GM21367 (cell line): ENCODE data around the gene TMEM79.

Experiments
- ATAC-seq: cut with Tn5 transposase; IDR thresholded peaks from one replicate; pipeline ENCODE4 v1.9.1; 2021; ENCODE audit not compliant: unreplicated experiment

The TMEM79 gene

GRCh38 chr1:156284112-156284511, at the start of gene TMEM79:
Gene TMEM79, plus strand, starts transcription at chr1:156284325. Its CDS starts 902 bp downstream, at chr1:156285227.
- ATAC-seq, result no peak

GRCh38 chr1:156236164-156236563, 48.0 kb upstream of the TMEM79 start:
- no peak for ATAC-seq

GRCh38 chr1:156238248-156238647, 45.9 kb upstream of the TMEM79 start:
- ATAC-seq, result no peak

GRCh38 chr1:156241311-156241811, 42.8 kb upstream of the TMEM79 start:
- ATAC-seq, result no peak

- ATAC-seq, result no peak
These were observed 42.2 kb upstream of the TMEM79 start, which contains the start of gene BGLAP for GRCh38 chr1:156241926-156242325. Gene BGLAP, plus strand, starts transcription at chr1:156242184. Its CDS starts 48 bp downstream, at chr1:156242232.

GRCh38 chr1:156242738-156243137, 41.4 kb upstream of the TMEM79 start:
- ATAC-seq, result no peak

GRCh38 chr1:156244126-156244525, 40.0 kb upstream of the TMEM79 start:
- no peak for ATAC-seq

GRCh38 chr1:156244712-156245111, 39.4 kb upstream of the TMEM79 start:
- no peak for ATAC-seq

- ATAC-seq, result no peak
These were observed 38.5 kb upstream of the TMEM79 start for GRCh38 chr1:156245451-156246232.

GRCh38 chr1:156246241-156246780, 37.8 kb upstream of the TMEM79 start:
- ATAC-seq, result no peak

GRCh38 chr1:156246781-156247459, 37.2 kb upstream of the TMEM79 start:
- ATAC-seq, result no peak

- ATAC-seq, result no peak
These were observed 36.4 kb upstream of the TMEM79 start, which contains the start of gene PAQR6 for GRCh38 chr1:156247460-156248322. Gene PAQR6, minus strand, starts transcription at chr1:156248056. Its CDS starts 1,325 bp downstream, at chr1:156246731.

GRCh38 chr1:156248323-156248683, 35.8 kb upstream of the TMEM79 start:
- no peak for ATAC-seq

- no peak for ATAC-seq
These were observed 34.5 kb upstream of the TMEM79 start for GRCh38 chr1:156249593-156249992.

GRCh38 chr1:156251527-156251926, 32.6 kb upstream of the TMEM79 start:
- ATAC-seq, result no peak

GRCh38 chr1:156253634-156254033, 30.5 kb upstream of the TMEM79 start:
- no peak for ATAC-seq

GRCh38 chr1:156257711-156258110, 26.4 kb upstream of the TMEM79 start:
- ATAC-seq, result no peak

- no peak for ATAC-seq
These were observed 25.3 kb upstream of the TMEM79 start for GRCh38 chr1:156258859-156259258.

- no peak for ATAC-seq
These were observed 24.3 kb upstream of the TMEM79 start for GRCh38 chr1:156259805-156260204.

GRCh38 chr1:156260896-156261295, 23.2 kb upstream of the TMEM79 start:
- ATAC-seq, result no peak
